Measurements from ENCODE around the gene AP3B2.

DNA sequence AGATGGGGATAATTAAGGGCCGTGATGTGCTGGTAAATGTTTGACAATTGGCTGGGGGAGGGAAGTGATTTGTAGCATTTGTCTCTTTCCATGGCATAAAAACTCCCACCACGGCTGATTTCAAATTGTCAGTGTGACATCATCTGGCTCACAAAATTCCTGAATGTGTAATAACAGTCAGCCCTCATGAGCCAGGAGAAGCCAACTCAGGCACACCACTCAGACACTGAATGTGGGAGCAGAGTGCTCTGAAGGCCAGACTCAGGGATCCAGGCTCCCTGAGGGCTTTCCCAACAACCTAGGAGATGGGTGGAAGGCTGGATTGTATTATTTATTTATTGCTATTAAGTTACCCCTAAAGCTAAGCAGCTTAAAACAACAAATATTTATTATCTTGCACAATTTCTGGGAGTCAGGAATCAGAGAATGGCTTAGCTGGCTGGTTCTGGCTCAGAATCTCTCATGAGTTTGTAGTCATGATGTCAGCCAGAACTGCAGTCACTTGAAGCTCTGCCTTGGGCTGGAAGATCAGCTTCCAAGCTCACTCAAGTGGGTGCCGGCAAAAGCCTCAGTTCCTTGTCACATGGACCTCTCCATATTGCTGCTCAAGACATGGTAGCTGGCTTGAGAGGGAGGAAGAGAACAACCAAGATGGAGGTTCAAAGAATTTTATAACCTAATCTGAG is 56.0 kb downstream of the AP3B2 start:
- TF ChIP-seq POLR2A (IDR thresholded peaks at IDR 0.05; ENCODE audit: borderline replicate concordance, extremely low read depth, insufficient read depth, insufficient read length), result no peak
- TF ChIP-seq, protein P1, sequence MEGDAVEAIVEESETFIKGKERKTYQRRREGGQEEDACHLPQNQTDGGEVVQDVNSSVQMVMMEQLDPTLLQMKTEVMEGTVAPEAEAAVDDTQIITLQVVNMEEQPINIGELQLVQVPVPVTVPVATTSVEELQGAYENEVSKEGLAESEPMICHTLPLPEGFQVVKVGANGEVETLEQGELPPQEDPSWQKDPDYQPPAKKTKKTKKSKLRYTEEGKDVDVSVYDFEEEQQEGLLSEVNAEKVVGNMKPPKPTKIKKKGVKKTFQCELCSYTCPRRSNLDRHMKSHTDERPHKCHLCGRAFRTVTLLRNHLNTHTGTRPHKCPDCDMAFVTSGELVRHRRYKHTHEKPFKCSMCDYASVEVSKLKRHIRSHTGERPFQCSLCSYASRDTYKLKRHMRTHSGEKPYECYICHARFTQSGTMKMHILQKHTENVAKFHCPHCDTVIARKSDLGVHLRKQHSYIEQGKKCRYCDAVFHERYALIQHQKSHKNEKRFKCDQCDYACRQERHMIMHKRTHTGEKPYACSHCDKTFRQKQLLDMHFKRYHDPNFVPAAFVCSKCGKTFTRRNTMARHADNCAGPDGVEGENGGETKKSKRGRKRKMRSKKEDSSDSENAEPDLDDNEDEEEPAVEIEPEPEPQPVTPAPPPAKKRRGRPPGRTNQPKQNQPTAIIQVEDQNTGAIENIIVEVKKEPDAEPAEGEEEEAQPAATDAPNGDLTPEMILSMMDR (IDR thresholded peaks at IDR 0.05 in 2 of 3, conservative IDR thresholded peaks at IDR 0.05 in 1 of 3; ENCODE audit: borderline replicate concordance in 1 of 3, insufficient read depth in 1 of 3, low read depth in 2 of 3, low read length in 2 of 3), result no peak
- TF ChIP-seq FOSL1 (IDR thresholded peaks at IDR 0.05; ENCODE audit: low read depth), result no peak
- TF ChIP-seq, protein P2, sequence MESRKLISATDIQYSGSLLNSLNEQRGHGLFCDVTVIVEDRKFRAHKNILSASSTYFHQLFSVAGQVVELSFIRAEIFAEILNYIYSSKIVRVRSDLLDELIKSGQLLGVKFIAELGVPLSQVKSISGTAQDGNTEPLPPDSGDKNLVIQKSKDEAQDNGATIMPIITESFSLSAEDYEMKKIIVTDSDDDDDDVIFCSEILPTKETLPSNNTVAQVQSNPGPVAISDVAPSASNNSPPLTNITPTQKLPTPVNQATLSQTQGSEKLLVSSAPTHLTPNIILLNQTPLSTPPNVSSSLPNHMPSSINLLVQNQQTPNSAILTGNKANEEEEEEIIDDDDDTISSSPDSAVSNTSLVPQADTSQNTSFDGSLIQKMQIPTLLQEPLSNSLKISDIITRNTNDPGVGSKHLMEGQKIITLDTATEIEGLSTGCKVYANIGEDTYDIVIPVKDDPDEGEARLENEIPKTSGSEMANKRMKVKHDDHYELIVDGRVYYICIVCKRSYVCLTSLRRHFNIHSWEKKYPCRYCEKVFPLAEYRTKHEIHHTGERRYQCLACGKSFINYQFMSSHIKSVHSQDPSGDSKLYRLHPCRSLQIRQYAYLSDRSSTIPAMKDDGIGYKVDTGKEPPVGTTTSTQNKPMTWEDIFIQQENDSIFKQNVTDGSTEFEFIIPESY (IDR thresholded peaks at IDR 0.05; ENCODE audit: extremely low read depth, insufficient replicate concordance, low read length), result no peak
- TF ChIP-seq POLR2AphosphoS5 (IDR thresholded peaks at IDR 0.05; ENCODE audit: low read depth, low read length), result no peak
- TF ChIP-seq SRF (IDR thresholded peaks at IDR 0.05; ENCODE audit: low read depth), result no peak

Measured in HCT116 (cell line).